SU-DHL-6 (cell line): ENCODE measurements around the gene DYNC1H1.

Experiments used
- CTCF ChIP-seq: fragments of 200-600 bp; sonication (generic); IDR thresholded peaks from one replicate; pipeline ENCODE4 v1.5.1; 2017; ENCODE audit warnings: antibody characterized with exemption, mild to moderate bottlenecking, low read length, moderate library complexity; ENCODE audit not compliant: insufficient read depth, poor library complexity, severe bottlenecking
- EZH2phosphoT487 ChIP-seq: fragments of 200-600 bp; sonication (generic), shearing (Covaris generic); conservative IDR thresholded peaks from 2 replicates; pipeline ENCODE4 v1.6.1; 2018; ENCODE audit warnings: mild to moderate bottlenecking, antibody characterized with exemption, low read length, moderate library complexity, mixed read lengths

DNA sequence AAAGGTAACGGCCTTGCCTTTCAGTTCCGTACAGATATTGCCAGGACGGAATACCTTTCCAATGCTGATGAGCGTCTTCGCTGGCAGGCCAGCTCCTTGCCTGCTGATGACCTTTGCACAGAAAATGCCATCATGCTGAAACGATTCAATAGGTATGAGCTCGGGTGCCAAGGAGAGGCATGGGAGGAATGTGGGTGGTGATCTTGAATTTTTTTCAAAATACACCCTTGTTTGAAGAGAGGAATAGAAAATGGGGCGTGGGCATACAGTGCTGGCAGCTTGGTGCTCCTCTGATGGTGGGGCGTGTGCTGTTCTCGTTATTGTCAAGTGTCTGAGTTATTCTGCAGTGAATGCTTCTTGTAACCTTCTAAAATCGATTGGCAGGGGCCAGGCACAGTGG is 69.9 kb downstream of the DYNC1H1 start:
- no peak for TF ChIP-seq CTCF
- TF ChIP-seq EZH2phosphoT487 = no peak
